Heart left ventricle (tissue), 16 donors: ENCODE results near the gene AKAP12. TPM values are rescaled to one million over a fixed set of nuclear protein-coding genes. Genes with fewer than 3 reads are reported as not detected.

Experiments used
- ATAC-seq, 4 donors: fragments of 200-7000 bp; cut with Tn5 transposase; one replicate each; pipeline ENCODE4 v1.9.1; 2020 to 2022; ENCODE audit warnings: moderate library complexity in 4 of 4, mild to moderate bottlenecking in 3 of 4, moderate number of reproducible peaks in 1 of 4
- DNase-seq, 5 donors: peaks; one replicate each; pipeline ENCODE4 v3.0.0-alpha.2; 2020
- H3K27ac ChIP-seq, 12 donors: fragments of 200-600 bp; sonication (generic) in 4 of 12; one replicate each; pipeline versions ENCODE4 v1.5.0 to v1.8.0; 2016 to 2022; ENCODE audit warnings: mild to moderate bottlenecking in 2 of 12
- H3K27me3 ChIP-seq, 9 donors: fragments of 200-600 bp; sonication (generic) in 2 of 9; one replicate each; pipeline versions ENCODE4 v1.5.1 to v1.8.0; 2016 to 2022; ENCODE audit warnings: mild to moderate bottlenecking in 3 of 9
- H3K36me3 ChIP-seq, 9 donors: fragments of 200-600 bp; sonication (generic) in 2 of 9; one replicate each; pipeline versions ENCODE4 v1.5.0 to v1.8.0; 2018 to 2022; ENCODE audit warnings: mild to moderate bottlenecking in 2 of 9
- H3K4me1 ChIP-seq, 12 donors: fragments of 200-600 bp; sonication (generic) in 4 of 12; one replicate each; pipeline versions ENCODE4 v1.5.0 to v1.8.0; 2016 to 2022; ENCODE audit warnings: mild to moderate bottlenecking in 3 of 12
- H3K4me3 ChIP-seq, 12 donors: fragments of 200-600 bp; sonication (generic) in 4 of 12; one replicate each; pipeline versions ENCODE4 v1.5.0 to v1.8.0; 2017 to 2022; ENCODE audit warnings: mild to moderate bottlenecking in 9 of 12, moderate library complexity in 4 of 12
- H3K9me3 ChIP-seq, 12 donors: fragments of 200-600 bp; sonication (generic) in 4 of 12; one replicate each; pipeline versions ENCODE4 v1.5.0 to v1.8.0; 2016 to 2022; ENCODE audit warnings: mild to moderate bottlenecking in 1 of 12
- POLR2A ChIP-seq, 2 donors: fragments of 450-650 bp; IDR thresholded peaks; one replicate each; pipeline ENCODE4 v1.6.1; 2017; ENCODE audit warnings: antibody characterized with exemption in 2 of 2, mild to moderate bottlenecking in 2 of 2, moderate library complexity in 2 of 2
- whole genome bisulfite sequencing, 4 donors: extraction: QIAGEN DNeasy Blood & Tissue Kit in 2 of 4; methylation state at CpG; one replicate each; pipeline versions ENCODE4 v1.1.5 to v1.1.7; 2013 to 2018; 5-methylcytosine and 5-hydroxymethylcytosine counted together
- intact Hi-C, 10 donors: fragments of 100-400 bp; cut with DNase I; formaldehyde crosslinking; loops; one replicate each; pipeline versions ENCODE4 v1.11.1 to v1.14.2; 2022
- long read RNA-seq, 3 donors: library from polyadenylated mRNA; unstranded; transcript quantifications; one replicate each; pipeline ENCODE4 v2.0.0, GENCODE V29; 2020 to 2021
- polyA plus RNA-seq, 2 donors: library from polyadenylated mRNA; stranded (reverse); fragments of 200-250 nt; gene quantifications; one replicate each; pipeline ENCODE4 v1.2.3, GENCODE V29; 2013
- total RNA-seq, 9 donors: library from RNA; depleted of rRNA in 2 of 9; stranded (reverse); fragments of >200 nt in 2 of 9; fragmentation: NEBNext Ultra II Directional in 3 of 9; extraction: Animal tissue kit (Norgen Biotek cat#: 25700) in 3 of 9; gene quantifications; one replicate each; pipeline versions ENCODE4 v1.1.0 to v1.2.4, GENCODE V29; 2016 to 2023
- TF ChIP-seq, protein P1 (sequence below), 12 donors: fragments of 200-600 bp; sonication (generic) in 4 of 12; IDR thresholded peaks; one replicate each; pipeline versions ENCODE4 v1.5.0 to v1.8.0; 2018 to 2022; ENCODE audit warnings: antibody characterized with exemption in 12 of 12, mild to moderate bottlenecking in 5 of 12
- donor health status: ischemic (EF 13 %, LVEDD 7.1; RV severe dilation, severe dysfunction).
- donor health status: healthy with polysubstance abuse.
- donor health status: DM: no; HTN: yes; CAD: no.
- donor health status: DM: no; HTN: no; CAD: no.
- donor health status: ischemic (EF 25% LVEDD 6.9; RV normal size, moderate dysfunction).
- donor health status: ischemic (EF 25% LVEDD 5.7; RV mildly dilated, moderate dysfunction).
- donor health status: healthy.
- donor health status: DM: yes; HTN: yes; CAD: no.
- donor health status: ischemic (EF 35%, LVEDD 5.7; RV mildly dilated, moderate dysfunction).
- donor health status: nonischemic (EF 11% LVEDD 7.7; RV severe dilation, severe dysfunction).
- donor health status: DM: yes; HTN: yes; CAD: no.
- donor health status: PGD.
- donor health status: ischemic (EF 29% LVEDD 5.4; RV normal size, mild dysfunction).
- donor health status: nonischemic (EF 23%, LVEDD 6.1; RV moderate dilation, normal function).

The AKAP12 gene, protein sequence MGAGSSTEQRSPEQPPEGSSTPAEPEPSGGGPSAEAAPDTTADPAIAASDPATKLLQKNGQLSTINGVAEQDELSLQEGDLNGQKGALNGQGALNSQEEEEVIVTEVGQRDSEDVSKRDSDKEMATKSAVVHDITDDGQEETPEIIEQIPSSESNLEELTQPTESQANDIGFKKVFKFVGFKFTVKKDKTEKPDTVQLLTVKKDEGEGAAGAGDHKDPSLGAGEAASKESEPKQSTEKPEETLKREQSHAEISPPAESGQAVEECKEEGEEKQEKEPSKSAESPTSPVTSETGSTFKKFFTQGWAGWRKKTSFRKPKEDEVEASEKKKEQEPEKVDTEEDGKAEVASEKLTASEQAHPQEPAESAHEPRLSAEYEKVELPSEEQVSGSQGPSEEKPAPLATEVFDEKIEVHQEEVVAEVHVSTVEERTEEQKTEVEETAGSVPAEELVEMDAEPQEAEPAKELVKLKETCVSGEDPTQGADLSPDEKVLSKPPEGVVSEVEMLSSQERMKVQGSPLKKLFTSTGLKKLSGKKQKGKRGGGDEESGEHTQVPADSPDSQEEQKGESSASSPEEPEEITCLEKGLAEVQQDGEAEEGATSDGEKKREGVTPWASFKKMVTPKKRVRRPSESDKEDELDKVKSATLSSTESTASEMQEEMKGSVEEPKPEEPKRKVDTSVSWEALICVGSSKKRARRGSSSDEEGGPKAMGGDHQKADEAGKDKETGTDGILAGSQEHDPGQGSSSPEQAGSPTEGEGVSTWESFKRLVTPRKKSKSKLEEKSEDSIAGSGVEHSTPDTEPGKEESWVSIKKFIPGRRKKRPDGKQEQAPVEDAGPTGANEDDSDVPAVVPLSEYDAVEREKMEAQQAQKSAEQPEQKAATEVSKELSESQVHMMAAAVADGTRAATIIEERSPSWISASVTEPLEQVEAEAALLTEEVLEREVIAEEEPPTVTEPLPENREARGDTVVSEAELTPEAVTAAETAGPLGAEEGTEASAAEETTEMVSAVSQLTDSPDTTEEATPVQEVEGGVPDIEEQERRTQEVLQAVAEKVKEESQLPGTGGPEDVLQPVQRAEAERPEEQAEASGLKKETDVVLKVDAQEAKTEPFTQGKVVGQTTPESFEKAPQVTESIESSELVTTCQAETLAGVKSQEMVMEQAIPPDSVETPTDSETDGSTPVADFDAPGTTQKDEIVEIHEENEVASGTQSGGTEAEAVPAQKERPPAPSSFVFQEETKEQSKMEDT (N-terminal part only)
- total RNA-seq, result 10 to 100 TPM in 7 of 9 donors, 1 to 10 TPM in 2; 7.6 to 33.5 (median 13.8) TPM
- polyA plus RNA-seq, result 10 to 100 TPM in 1 of 2 donors, 1 to 10 TPM in 1; 3.7 to 17.6 TPM
- long read RNA-seq, donor 1, partial matches to known transcripts, result 4 of 6 reads
- long read RNA-seq, donor 1, other reads (novel, unspliced or antisense), result 2 of 6 reads
- long read RNA-seq, donor 2, partial matches to known transcripts, result 6 of 10 reads
- long read RNA-seq, donor 2, other reads (novel, unspliced or antisense), result 4 of 10 reads
- long read RNA-seq, donor 3, partial matches to known transcripts, result 3 of 3 reads
- long read RNA-seq, donor 3, other reads (novel, unspliced or antisense), result 0 of 3 reads

DNA sequence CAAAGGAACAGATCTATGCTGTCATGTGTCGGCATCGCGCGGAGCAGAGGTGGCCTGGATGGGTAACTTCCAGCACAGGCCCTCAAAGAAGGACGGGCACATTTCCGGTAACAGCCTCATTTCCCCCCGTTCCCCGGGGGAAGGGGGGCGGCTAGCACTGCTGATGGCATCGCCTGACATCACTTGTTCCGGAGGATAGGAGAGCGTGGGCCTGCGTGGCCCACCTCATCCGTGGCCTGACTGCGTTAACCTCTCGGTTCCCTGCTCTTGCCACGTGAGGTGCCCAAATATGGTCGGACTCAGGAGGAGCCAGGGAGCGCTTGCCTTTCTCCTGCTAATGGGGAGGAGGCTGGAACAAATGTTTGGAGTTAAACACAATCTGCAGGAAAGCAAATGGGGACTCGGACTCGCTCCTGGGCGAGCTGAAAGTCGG is at the start of gene AKAP12:
Gene AKAP12 (plus strand): TSS at position 365 of the 433 bp plus-strand sequence. CDS start 596 bp downstream, outside the sequence.
- no peak for TF ChIP-seq POLR2A (IDR thresholded peaks at IDR 0.05)
- TF ChIP-seq, protein P1, sequence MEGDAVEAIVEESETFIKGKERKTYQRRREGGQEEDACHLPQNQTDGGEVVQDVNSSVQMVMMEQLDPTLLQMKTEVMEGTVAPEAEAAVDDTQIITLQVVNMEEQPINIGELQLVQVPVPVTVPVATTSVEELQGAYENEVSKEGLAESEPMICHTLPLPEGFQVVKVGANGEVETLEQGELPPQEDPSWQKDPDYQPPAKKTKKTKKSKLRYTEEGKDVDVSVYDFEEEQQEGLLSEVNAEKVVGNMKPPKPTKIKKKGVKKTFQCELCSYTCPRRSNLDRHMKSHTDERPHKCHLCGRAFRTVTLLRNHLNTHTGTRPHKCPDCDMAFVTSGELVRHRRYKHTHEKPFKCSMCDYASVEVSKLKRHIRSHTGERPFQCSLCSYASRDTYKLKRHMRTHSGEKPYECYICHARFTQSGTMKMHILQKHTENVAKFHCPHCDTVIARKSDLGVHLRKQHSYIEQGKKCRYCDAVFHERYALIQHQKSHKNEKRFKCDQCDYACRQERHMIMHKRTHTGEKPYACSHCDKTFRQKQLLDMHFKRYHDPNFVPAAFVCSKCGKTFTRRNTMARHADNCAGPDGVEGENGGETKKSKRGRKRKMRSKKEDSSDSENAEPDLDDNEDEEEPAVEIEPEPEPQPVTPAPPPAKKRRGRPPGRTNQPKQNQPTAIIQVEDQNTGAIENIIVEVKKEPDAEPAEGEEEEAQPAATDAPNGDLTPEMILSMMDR (IDR thresholded peaks at IDR 0.05), result no peak
- peaks cover 0 to 19% (median 5%) of the 10 kb centered on the region in 12 donors for H3K4me1 ChIP-seq
- intact Hi-C loops, result loop anchor here in 8 of 10 donors (2.0 to 10.0 kb wide), 7 partner anchors 68 to 347 kb away; no protein-coding TSS in a partner anchor
- ATAC-seq, result peak; percentile 34 to 75 (median 66)
- H3K27ac ChIP-seq, result peak within 1 kb of the TSS; percentile 52 to 97 (median 78)
- peak within 1 kb of the TSS; percentile 62 to 90 (median 72) for H3K4me3 ChIP-seq
- whole genome bisulfite sequencing, 4 donors, result 19 to 25% (median 22%) methylated on average over 18 to 23 of the region's 23 CpGs
- DNase-seq, result peak; percentile 23 to 64 (median 41)
- H3K9me3 ChIP-seq, result no peaks in the 10 kb centered on the region
- no peaks in the 10 kb centered on the region for H3K36me3 ChIP-seq
- H3K27me3 ChIP-seq, result peaks cover 0 to 45% (median 0%) of the 10 kb centered on the region in 9 donors

DNA sequence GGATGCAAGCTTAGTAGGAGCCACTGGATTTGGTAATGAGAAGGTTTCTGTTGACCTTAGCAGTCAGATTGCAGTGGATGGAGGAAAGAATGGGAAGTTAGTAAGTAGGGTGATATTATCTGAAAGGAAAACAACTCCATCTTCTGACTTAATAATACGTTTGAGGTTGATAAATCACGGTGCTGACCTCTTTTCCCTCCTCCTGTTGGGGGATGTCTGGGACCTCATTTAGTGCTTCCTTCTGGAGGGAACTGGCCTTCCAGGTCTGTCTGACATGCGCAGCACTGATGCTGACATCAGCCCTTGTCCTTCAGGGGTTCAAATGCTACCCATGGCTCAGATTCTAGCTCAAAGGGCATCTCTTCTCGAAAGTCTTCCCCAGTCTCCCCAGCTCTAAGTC is 48.2 kb upstream of the AKAP12 start:
- intact Hi-C loops, result no loop called here
- DNase-seq, result no peak
- Histone ChIP-seq H3K27me3 (no peaks in the 10 kb centered on the region), H3K27ac (no peak overlapping the region), H3K4me3 (no peak overlapping the region), H3K36me3 (no peaks in the 10 kb centered on the region), H3K4me1 (peaks cover 0 to 4% (median 0%) of the 10 kb centered on the region in 12 donors), H3K9me3 (no peaks in the 10 kb centered on the region)
- no peak for TF ChIP-seq POLR2A (IDR thresholded peaks at IDR 0.05)
- TF ChIP-seq, protein P1 (IDR thresholded peaks at IDR 0.05), result no peak
- 59 to 75% (median 72%) methylated on average over 4 of the region's 4 CpGs for WGBS, 4 donors
- ATAC-seq, result no peak

DNA sequence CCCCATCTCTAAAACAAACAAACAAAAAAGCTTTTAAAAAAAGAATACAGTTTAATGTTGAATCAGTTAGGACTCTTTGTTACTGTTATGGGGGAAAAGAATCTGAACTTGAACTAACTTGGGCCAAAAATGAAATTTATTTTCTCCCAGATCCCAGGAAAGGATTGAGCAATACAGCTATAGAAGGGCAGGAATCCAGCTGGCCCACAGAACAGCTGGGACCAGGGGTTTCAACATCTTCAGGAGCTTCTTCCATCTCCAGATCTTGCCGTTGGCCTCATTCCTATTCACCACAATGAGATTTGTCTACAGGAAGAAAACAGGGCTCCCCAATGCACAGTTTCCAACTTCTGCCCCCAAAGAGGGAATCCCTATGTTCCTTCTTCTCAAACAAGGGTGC is 43.2 kb upstream of the AKAP12 start:
- H3K9me3 ChIP-seq, result no peaks in the 10 kb centered on the region
- no peak overlapping the region for H3K4me3 ChIP-seq
- DNase-seq, result peak in 2 of 5 donors; percentile 14 to 51
- WGBS, 4 donors, result 71 to 86% (median 77%) methylated on average over 1 of the region's 1 CpG
- peak in 3 of 4 donors; percentile 30 to 64 (median 59) for ATAC-seq
- no peaks in the 10 kb centered on the region for H3K36me3 ChIP-seq
- peaks cover 0 to 9% (median 0%) of the 10 kb centered on the region in 12 donors for H3K4me1 ChIP-seq
- intact Hi-C loops, result no loop called here
- TF ChIP-seq, protein P1 (IDR thresholded peaks at IDR 0.05), result no peak
- TF ChIP-seq POLR2A (IDR thresholded peaks at IDR 0.05), result no peak
- H3K27ac ChIP-seq, result peak overlapping the region in 1 of 12 donors; percentile 18
- no peaks in the 10 kb centered on the region for H3K27me3 ChIP-seq
